NCI-H1417 treated with DMSO at 0.1 percent for 48 hours (cell line): ENCODE data around the gene ENO1.
"Not testable (repeated sequence)": the region's sequence is repeated elsewhere in the genome, so short reads cannot be mapped to it uniquely, and the experiment has no call there.

ENCODE experiments used
- DNase-seq: peaks from one replicate; lab custom pipeline; 2025; lab: John Stamatoyannopoulos, UW

ENO1 gene

DNA sequence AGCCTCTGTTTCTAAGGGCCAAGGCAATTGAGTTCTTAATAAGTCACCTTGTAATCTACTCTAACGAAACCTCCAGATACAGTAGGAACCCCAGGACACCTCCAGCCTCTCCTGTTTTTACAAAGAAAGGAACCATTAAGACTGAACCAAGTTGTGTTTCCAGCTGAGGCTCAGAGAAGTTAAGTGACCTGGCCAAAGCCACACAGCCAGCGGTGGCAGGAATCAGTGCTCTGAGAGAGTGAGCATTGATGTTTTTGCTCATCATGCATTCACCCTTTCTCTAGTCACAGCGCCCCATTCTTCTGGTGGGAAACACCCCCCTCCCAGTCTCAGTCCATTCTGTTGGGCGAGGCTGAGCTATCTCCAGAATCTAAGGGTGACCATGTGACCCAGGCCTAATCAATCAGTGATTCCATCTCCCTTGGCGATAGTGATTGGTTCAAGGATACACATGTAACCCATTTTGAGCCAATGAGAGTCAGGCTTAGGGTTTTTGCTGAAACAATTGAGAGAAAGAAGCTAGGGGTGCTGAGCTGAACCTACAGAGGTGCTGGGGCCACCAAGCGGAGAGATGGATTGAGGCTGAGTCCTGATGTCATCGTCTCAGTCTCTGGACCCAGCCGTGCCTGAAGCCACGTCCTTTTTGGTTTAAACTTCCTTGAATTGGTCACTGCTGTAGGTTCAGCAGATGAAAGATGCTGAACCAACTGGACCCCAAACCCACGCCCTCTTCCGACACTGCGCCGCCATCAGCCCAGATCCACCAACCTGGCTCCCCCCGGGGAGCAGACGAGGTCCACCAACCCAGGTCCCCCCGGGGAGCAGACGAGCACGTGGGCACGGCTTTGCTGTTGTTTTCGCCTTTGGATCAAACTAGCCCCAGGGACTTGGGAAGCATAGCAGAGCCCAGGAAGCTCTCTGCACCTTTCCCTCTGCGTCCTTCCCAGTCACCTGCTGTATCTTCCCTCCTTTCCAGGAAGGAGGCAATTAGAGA is 33.1 kb downstream of the ENO1 start:
- no peak for DNase-seq

DNA sequence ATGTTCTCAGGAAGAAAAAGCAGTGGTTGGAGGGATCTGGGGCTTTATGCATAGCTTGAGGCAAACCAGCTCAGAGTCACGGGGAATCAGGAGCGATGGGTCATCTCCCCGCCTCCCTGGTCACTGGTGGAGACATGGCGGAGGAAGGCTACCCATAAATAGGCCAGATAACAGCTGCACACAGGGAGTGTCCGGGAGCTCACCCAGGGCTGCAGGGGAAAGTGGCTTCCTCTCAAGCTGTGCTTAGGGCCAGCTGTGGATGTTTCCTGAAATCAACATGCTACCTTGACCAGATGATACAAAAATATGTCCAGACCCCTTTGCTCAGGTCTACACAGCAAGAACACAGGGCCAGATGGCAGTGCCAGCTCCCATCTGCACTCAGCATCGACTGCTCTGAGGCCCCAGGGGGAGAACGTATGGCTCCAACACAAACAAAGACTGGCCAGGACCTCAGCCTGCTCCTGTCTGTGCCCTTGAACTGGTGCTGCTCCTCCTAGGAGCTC is 33.9 kb downstream of the ENO1 start:
- no peak for DNase-seq

DNA sequence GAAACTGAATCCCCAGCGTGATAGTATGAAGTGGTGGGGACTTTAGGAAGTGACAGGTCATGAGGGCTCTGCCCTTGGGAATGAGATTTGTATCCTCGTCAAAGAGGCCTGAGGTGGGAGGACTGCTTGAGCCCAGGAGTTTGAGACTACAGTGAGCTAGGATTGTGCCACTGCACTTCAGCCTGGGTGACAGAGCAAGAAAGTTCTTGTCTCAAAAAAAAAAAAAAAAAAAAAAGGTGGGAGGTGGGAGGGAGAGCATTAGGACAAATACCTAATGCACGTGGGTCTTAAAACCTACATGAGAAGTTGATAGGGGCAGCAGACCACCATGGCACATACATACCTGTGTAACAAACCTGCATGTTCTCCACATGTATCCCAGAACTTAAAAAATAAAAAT is 37.1 kb downstream of the ENO1 start:
- DNase-seq: no peak

DNA sequence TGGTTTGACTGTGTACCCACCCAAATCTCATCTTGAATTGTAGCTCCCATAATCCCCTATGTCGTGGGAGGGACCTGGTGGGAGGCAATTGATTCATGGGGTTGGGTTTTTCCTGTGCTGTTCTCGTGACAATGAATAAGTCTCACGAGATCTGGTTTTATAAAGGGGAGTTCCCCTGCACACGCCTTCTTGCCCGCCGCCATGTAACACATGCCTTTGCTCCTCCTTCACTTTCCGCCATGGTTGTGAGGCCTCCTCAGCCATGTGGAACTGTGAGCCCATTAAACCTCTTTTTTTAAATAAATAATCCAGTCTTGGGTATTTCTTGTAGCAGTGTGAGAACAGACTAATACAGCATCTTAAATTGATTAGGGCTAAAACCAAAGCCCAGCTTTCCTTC is 38.5 kb downstream of the ENO1 start:
- no peak for DNase-seq

DNA sequence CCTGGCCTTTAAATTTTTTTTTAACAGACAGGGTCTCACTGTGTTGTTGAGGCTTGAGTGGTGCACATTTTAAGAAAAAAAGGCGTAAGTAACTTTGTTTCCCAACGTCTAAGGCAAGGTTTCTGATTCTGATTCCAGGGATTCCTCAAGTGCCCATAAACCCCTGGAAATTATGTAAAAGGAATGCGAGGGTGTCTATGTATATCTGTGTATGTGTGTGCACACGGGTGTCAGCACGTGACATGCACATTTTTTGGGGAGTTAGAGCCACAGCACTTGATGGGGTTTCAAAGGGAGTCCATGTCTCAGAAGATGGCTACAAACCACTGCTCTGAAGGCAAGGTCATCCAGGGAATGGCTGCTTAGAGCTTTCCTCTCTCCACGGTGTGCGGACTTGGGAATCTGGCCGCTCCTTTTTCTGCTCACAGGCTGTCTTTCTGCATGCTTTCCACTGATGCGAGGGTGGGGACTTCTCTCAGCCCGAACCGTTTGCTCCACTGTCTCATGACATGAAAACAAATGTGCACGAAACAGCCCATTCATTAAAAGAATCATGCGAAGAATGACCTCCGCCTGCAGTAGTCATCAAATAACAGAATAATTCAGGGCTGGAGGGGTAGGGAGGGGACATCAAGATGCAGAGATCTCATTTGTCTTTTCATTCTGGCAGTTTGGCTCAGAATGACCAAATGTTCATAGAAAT is 42.4 kb downstream of the ENO1 start:
- DNase-seq: no peak

DNA sequence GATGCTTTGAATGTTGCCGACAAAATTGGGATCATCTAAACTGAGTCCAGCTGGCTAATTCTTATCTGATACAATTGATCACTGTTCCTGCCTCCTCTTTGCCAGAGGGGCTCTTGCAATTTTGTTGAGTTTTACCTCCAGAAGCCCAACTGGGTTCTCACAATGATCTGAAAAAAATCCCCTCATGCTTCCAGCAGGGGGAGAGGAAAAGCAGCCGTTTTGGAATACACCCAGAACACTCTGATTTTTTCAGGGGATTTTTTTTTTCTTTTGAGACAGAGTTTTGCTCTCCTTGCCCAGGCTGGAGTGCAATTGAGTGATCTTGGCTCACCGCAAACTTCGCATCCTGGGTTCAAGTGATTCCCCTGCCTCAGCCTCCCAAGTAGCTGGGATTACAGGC is 47.1 kb downstream of the ENO1 start:
- no peak for DNase-seq

DNA sequence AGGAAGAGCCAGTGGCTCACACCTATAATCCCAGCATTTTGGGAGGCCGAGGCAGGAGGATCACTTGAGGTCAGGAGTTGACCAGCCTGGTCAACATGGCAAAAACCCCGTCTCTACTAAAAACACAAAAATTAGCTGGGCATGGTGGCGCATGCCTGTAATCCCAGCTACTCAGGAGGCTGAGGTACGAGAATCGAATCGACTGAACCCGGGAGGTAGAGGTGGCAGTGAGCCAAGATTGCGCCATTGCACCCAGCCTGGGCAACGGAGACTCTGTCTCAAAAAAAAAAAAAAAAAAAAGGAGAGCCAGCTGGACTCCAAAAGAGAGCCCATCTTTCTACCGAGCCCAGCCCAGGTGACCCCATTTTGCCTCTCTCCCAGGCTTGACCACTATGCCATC is 47.8 kb downstream of the ENO1 start:
- DNase-seq: not testable (repeated sequence)

DNA sequence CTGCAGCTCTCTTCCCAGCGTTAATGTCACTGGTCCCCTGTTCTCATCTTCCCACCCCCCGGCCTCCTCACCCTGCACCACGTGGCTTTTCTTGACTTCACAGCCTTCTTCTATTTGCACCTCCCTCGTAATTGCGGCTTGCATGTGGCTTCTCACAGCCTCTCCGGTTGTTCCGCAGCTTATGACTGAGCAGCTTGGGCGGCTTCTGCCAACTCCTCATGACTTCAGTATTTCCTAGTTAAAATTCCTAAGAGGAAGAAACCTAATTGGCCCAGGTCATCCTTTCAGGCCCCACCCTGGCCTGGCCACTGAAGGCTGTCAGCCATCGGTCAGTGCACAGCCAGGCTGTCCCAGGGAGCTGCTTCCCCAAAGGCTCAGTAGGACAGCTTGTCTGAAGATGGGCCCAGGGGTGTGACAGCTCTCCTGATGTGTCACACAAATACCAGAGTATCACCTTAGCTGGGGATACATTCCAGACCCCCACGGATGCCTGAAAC is 52.5 kb downstream of the ENO1 start:
- DNase-seq: no peak

DNA sequence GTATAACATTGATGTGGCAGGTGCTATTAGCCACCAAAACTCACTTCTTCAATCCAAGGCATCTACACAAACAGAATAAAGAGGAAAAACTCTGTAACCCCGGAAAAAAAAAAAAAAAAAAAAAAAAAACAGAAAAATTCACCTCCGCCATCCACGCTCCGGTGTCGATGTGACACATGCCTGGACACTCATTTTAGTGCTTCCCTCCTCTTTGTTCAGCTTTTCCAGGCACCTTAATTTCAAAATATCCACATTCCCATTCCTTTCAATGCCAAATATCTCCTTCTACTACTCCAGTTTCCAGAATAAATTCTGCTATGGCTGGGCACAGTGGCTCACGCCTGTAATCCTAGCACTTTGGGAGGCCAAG is 55.2 kb downstream of the ENO1 start:
- DNase-seq: no peak

DNA sequence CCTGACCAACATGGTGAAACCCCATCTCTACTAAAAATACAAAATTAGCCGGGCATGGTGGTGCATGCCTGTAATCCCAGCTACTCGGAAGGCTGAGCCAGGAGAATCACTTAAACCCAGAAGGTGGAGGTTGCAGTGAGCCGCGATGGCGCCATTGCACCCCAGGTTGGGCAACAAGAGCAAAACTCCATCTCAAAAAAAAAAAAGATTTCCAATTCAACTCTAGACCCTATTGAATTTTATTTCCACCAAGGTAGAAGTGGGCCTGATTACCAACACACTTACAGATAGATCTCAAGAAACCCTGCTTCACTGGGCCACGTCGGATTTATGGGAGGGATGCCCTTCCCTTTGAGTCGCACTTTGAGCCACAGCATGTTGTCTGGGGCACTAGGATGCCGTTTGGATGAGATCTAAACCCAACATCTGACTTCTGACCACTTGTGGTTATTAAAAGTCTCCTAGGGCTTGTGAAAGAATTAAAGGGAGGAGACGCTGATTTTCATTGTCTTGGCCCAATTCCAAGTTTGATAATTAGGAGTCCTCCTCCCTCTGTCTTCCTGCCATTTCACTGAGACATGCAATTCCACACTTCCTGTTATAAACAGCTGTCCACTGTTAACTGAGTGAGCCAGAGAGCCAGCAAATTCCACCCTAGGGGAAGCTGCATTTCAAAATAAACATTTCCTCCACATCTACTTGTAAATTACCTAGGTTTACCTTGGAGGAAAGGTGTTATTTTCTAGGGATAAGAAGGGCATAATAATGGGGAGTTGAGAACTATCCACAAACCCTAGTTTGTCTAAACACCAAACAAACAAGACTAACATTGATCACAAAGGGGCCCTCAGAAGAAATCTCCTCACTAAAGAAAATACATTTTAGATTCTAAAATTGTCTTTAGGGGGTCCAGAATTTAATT is 55.9 kb downstream of the ENO1 start:
- peak; percentile 88 for DNase-seq

DNA sequence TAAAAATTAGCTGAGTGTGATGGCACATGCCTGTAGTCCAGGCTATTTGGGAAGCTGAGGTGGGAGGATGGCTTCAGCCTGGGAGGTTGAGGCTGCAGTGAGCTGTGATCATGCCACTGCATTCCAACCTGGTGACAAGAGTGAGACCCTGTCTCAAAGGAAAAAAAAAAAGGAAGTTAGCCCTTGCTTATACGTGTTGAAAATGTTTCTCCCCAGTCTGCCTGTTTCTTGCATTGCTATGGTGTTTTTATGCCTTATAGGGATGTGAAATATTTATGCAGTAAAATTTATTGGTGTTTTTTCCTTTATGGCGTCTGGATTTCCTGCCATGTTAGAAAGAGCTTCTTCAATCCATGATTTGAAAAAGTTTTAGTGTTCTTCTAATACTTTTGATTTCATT is 57.4 kb downstream of the ENO1 start:
- no peak for DNase-seq

DNA sequence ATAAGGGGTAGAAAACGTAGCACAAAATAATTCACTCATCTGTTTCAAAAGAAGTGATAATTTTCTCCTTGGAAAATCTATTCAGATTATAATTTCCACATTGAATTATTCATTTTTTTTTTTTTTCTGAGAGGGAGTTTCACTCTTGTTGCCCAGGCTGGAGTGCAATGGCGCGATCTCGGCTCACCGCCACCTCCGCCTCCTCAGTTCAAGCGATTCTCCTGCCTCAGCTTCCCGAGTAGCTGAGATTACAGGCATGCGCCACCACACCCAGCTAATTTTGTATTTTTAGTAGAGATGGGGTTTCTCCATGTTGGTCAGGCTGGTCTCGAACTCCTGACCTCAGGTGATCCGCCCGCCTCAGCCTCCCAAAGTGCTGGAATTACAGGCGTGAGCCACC is 59.7 kb downstream of the ENO1 start:
- not testable (repeated sequence) for DNase-seq

DNA sequence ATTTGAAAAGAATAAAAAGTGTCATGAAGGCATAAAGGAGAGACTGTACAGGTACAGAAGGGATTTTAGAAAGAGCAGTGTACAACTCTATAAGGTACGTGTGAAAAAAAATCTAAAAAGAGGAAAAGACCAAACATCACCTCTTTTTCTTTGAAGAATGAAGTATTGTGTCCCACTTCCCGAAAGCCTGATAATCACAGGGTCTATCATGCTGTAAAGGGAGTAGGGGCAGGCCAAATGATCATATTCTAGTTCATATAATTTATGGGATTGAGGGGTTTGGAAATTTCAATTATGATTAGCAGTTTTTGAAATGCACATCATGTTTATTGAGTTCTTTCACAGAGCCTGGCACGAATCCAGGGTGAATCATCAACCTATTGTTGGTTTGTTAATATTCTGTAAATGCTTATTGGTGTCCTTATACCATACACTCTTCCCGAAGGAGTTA is 60.1 kb downstream of the ENO1 start:
- no peak for DNase-seq

DNA sequence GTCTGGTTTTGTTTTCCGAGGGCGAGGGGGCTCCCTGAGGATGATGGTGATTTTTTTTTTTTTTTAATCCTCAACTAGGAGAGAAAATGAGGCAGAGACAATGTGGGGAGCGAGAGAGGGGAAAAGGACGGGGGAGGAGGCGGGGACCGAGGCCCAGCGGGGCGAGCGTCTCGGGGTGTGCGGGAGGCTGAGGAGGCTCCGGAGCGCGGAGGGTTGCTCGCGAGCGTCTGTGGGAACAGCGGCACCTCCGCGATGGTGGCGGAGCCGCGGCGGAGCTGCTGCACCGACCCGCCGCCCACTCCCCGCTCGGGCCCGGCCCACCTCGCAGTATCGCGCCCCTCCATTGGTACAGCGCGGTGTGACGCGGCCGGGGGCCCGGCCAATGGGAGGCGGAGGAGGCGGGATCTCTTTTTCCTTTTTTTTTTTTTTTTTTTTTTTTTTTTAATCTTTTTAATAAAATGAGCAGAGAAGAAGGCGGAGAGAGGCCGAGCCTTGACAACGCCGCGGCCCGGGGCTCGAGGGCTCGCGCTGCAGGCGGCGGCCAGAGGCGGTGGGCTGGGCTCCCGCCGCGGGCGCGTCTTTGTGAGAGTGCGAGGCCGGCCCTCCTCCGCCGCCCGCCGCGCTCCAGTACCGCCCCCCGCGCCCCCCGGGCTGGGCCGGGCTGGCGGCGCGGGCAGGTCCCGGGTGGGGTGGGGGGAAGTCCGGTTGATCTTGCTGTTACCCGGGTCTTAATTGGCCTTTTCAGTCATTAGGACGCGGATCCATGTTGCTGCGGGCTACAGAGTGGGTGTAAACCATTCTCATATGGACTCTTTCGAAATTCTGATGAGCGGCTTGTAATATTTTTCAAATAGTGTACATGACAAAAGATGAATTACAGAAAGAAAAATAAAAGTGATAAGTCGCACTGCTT is 60.8 kb downstream of the ENO1 start, which contains the start of gene RERE:
TSS of gene RERE (minus strand) at position 229 of the 913 bp plus-strand sequence.
- DNase-seq: peak; percentile 79

DNA sequence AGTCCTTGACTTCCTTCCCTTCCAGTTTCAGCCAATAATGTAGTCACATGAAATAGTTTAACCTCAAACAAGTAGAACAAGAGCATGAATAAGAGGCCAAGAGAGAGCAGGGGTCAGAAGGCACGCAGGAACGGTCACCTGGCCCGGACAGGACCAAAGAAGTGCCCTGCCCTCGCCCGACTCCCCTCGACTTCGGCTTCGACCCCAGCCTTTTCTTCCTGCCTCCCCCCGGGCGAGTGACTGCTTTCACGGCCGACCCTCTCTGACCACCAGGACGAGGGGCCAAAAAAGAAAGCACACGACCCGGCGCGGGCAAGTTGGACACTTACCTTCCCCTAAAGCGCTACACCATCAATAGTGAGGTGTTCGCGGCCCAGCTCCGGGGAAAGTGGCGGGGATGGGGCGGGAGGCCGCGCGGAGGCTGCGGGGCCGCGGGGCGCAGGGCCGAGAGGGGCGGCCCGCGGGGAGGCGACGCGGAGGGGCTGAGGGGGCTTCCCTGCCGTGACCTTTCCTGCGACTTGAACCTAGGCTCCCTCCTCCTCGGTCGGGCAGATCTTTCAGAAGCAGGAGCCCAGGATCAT is 61.6 kb downstream of the ENO1 start:
- DNase-seq: no peak

DNA sequence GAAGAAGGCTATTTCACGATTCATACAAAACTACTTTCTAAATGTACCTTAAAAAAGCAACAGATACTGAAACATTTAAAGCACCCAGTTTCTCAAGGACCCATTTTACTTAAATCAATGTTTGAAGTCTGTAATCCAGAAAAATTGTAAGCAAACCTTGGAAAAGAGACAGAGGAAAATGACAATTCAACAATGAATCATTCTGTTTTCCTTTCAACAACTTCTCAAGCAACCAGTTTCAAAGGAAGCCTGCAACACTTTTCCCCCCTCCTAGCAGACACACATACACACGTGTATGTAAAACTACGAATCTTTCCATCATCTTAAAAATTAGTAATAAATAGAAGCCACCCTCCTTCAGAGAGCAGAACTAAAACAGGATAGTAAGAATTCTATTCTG is 62.2 kb downstream of the ENO1 start:
- no peak for DNase-seq

DNA sequence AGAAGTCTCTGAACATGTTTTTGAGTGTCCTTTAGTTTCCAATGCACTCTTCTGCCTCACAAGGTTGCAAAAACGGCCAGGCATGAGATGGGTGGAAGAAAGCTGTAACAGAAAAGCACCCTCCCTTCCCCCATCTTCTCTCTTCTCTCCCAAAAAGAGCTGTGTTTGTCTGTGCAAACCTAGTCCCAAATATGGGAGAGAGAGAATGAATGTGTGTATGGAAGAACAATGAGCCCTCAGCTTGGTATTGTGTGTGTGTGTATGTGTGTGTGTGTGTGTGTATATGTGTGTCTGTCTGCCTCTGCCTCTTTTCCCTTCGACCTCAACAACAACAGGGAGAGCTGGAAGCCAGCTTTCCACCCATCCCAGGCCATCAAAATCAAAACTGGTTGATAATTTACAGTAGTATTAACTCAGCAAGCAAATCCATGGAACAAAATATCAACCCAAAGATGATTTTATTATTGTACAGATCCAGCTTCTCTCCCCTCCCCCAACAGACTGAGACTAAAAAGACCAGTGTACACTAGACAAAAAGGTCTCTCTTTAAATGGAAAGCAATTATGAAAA is 62.8 kb downstream of the ENO1 start:
- DNase-seq: no peak

DNA sequence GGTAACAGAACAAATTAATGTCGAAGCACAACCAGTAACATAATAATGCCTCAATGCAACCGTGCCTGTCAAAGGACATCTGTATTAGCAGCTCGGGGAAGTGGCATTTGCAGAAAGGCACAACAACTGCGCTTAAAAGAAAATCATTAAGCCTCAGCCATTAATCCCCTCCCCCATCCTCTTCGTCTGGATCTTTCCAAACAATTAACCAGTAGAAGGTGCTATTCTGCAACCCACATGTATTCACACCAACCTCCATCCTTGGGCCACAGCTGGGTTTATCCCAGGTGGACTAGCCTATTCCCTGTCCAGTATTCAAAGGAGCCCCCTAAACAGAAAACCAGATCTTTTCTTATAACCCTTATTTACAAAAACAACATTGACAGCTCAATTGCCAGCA is 63.6 kb downstream of the ENO1 start:
- DNase-seq: no peak

DNA sequence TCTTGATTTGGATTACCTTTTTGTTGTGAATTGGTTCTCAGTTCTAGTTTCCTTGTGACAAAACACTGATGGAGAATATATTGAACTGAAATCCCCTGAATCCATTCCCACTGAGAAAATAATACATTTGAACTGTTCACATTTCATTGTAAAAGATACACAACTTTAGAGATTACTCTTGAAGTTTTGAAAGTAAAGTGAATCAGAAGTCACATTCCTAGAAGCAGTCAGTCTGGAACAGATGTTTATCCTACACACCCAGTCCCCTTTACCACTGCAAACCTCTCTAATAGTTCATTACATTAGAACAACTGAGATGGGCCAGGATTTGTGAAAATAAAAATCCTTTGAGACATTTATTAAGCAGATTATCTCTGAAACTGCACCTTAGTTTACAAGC is 64.5 kb downstream of the ENO1 start:
- no peak for DNase-seq
